ENCODE measurements around the gene HEBP2. TPM values are rescaled to one million over a fixed set of nuclear protein-coding genes. Genes with fewer than 3 reads are reported as not detected.

Gene HEBP2
- total RNA-seq, 3 donors from 2014 or later (not counting 1 experiment from before 2014, with no cell fraction given): 14.2 to 18.6 (median 15.2) TPM

DNA sequence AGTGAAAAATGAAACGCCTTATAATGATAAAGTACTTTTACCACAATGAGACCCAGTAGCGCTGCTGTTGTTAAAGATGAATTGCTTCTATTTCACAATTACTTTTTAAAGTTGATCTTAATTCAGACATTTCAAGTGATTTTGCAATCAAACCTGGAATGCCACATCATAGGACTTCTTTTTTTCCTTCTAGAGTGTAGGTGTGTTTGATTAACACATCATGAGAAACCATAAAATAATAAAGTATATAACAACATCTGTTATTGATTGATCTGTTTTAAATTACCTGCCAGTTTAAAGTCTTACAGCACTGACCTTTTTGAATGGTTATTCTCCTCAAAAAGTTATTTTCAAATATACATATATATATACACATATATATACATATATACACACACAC lies 38.6 kb downstream of the HEBP2 start:
- intact Hi-C loops (cut with micrococcal nuclease): no loop called here
- H3K27me3 ChIP-seq (ENCODE audit: control insufficient read depth, insufficient read depth, low read length): no peaks in the 10 kb centered on the region
- H3K9me3 Mint-ChIP-seq: no peaks in the 10 kb centered on the region
- H3K27ac ChIP-seq (ENCODE audit: low read length): no peak overlapping the region
- TF ChIP-seq, protein P1, sequence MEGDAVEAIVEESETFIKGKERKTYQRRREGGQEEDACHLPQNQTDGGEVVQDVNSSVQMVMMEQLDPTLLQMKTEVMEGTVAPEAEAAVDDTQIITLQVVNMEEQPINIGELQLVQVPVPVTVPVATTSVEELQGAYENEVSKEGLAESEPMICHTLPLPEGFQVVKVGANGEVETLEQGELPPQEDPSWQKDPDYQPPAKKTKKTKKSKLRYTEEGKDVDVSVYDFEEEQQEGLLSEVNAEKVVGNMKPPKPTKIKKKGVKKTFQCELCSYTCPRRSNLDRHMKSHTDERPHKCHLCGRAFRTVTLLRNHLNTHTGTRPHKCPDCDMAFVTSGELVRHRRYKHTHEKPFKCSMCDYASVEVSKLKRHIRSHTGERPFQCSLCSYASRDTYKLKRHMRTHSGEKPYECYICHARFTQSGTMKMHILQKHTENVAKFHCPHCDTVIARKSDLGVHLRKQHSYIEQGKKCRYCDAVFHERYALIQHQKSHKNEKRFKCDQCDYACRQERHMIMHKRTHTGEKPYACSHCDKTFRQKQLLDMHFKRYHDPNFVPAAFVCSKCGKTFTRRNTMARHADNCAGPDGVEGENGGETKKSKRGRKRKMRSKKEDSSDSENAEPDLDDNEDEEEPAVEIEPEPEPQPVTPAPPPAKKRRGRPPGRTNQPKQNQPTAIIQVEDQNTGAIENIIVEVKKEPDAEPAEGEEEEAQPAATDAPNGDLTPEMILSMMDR (IDR thresholded peaks at IDR 0.05): no peak
- whole genome bisulfite sequencing (ENCODE audit: insufficient coverage): 100% methylated on average over 2 of the region's 2 CpGs
- no peak overlapping the region for H3K27ac Mint-ChIP-seq
- H3K36me3 ChIP-seq (ENCODE audit: control insufficient read depth, insufficient read depth, low read length): no peaks in the 10 kb centered on the region
- no peak overlapping the region for H3K4me3 Mint-ChIP-seq
- no peaks in the 10 kb centered on the region for H3K9me3 ChIP-seq (ENCODE audit: control insufficient read depth, insufficient read depth, low read length)
- peaks cover 7 to 10% of the 10 kb centered on the region in 2 donors for H3K27me3 Mint-ChIP-seq (ENCODE audit: low read depth in 2 of 2)
- DNase-seq (no peak), ATAC-seq (no peak)
- no peak overlapping the region for H3K4me3 ChIP-seq (ENCODE audit: low read length)
- no peaks in the 10 kb centered on the region for H3K4me1 Mint-ChIP-seq
- no peaks in the 10 kb centered on the region for H3K36me3 Mint-ChIP-seq
- no peaks in the 10 kb centered on the region for H3K4me1 ChIP-seq (ENCODE audit: control insufficient read depth, insufficient read depth, low read length)

DNA sequence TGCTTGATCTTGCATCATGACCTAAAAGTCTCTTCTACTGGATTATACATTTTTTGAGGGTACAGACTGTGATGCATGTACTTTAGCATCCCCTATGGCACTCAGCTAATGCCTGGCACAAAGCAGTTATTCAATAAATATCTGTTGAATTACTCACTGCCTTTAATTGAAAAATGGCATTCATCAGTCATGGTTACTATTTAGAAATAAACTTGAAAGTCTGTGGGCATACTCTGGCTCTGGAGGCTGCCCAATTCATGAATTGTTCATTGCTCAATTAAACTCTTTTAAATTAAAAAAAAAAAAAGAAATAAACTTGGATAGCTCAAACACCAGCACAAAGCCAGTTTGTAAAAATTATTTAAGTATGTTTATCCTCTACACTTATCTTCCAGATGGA lies 40.0 kb downstream of the HEBP2 start:
- Mint-ChIP-seq H3K27me3 (ENCODE audit: low read depth in 2 of 2) (peaks cover 7 to 10% of the 10 kb centered on the region in 2 donors), H3K9me3 (no peaks in the 10 kb centered on the region), H3K4me1 (no peaks in the 10 kb centered on the region), H3K4me3 (no peak overlapping the region), H3K27ac (no peak overlapping the region), H3K36me3 (no peaks in the 10 kb centered on the region)
- H3K4me1 ChIP-seq (ENCODE audit: control insufficient read depth, insufficient read depth, low read length): no peaks in the 10 kb centered on the region
- H3K27me3 ChIP-seq (ENCODE audit: control insufficient read depth, insufficient read depth, low read length): no peaks in the 10 kb centered on the region
- H3K36me3 ChIP-seq (ENCODE audit: control insufficient read depth, insufficient read depth, low read length): no peaks in the 10 kb centered on the region
- DNase-seq (no peak), ATAC-seq (no peak)
- TF ChIP-seq, protein P1 (IDR thresholded peaks at IDR 0.05): no peak
- intact Hi-C loops (cut with micrococcal nuclease): no loop called here
- H3K4me3 ChIP-seq (ENCODE audit: low read length): no peak overlapping the region
- no peak overlapping the region for H3K27ac ChIP-seq (ENCODE audit: low read length)
- H3K9me3 ChIP-seq (ENCODE audit: control insufficient read depth, insufficient read depth, low read length): no peaks in the 10 kb centered on the region

GRCh38 chr6:138446821-138447220 lies 42.8 kb downstream of the HEBP2 start:
- Histone ChIP-seq H3K27ac (ENCODE audit: low read length) (no peak overlapping the region), H3K27me3 (ENCODE audit: control insufficient read depth, insufficient read depth, low read length) (no peaks in the 10 kb centered on the region), H3K4me1 (ENCODE audit: control insufficient read depth, insufficient read depth, low read length) (no peaks in the 10 kb centered on the region), H3K9me3 (ENCODE audit: control insufficient read depth, insufficient read depth, low read length) (no peaks in the 10 kb centered on the region), H3K36me3 (ENCODE audit: control insufficient read depth, insufficient read depth, low read length) (no peaks in the 10 kb centered on the region), H3K4me3 (ENCODE audit: low read length) (no peak overlapping the region)
- H3K36me3 Mint-ChIP-seq: no peaks in the 10 kb centered on the region
- H3K4me3 Mint-ChIP-seq: no peak overlapping the region
- no peak for ATAC-seq
- TF ChIP-seq, protein P1 (IDR thresholded peaks at IDR 0.05): no peak
- no peak for DNase-seq
- H3K27ac Mint-ChIP-seq: no peak overlapping the region
- H3K9me3 Mint-ChIP-seq: no peaks in the 10 kb centered on the region
- intact Hi-C loops (cut with micrococcal nuclease): no loop called here
- 90% methylated on average over 6 of the region's 6 CpGs for WGBS (ENCODE audit: insufficient coverage)
- H3K4me1 Mint-ChIP-seq: no peaks in the 10 kb centered on the region
- H3K27me3 Mint-ChIP-seq (ENCODE audit: low read depth in 2 of 2): peaks cover 5 to 11% of the 10 kb centered on the region in 2 donors

DNA sequence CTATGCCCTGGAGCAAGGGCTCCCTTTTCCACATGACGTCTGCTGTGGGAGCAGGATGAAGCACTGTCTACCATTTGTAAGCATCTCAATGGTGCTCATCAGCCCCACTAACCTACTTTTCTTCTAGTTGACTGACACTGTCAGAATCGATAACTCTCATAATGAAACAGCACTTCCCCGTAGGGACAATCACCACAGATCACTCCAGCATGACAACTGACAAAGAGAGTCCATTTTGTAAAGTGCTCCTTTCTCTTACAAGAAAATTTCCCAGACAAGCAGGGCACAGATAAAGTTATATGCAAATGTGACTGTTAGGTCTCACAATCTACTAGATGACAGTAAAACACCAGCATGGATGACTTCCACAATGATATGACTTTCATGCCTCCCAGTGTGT lies 46.4 kb downstream of the HEBP2 start:
- Mint-ChIP-seq H3K4me1 (peaks cover 7 to 9% of the 10 kb centered on the region in 2 donors), H3K4me3 (no peak overlapping the region), H3K27ac (no peak overlapping the region), H3K27me3 (ENCODE audit: low read depth in 2 of 2) (peaks cover 0 to 8% of the 10 kb centered on the region in 2 donors), H3K36me3 (no peaks in the 10 kb centered on the region), H3K9me3 (no peaks in the 10 kb centered on the region)
- TF ChIP-seq, protein P1 (IDR thresholded peaks at IDR 0.05): no peak
- ATAC-seq (no peak), DNase-seq (no peak)
- Histone ChIP-seq H3K27ac (ENCODE audit: low read length) (no peak overlapping the region), H3K4me1 (ENCODE audit: control insufficient read depth, insufficient read depth, low read length) (no peaks in the 10 kb centered on the region), H3K4me3 (ENCODE audit: low read length) (no peak overlapping the region), H3K27me3 (ENCODE audit: control insufficient read depth, insufficient read depth, low read length) (no peaks in the 10 kb centered on the region), H3K36me3 (ENCODE audit: control insufficient read depth, insufficient read depth, low read length) (no peaks in the 10 kb centered on the region), H3K9me3 (ENCODE audit: control insufficient read depth, insufficient read depth, low read length) (no peaks in the 10 kb centered on the region)
- intact Hi-C loops (cut with micrococcal nuclease): no loop called here
- WGBS (ENCODE audit: insufficient coverage): 62% methylated on average over 3 of the region's 3 CpGs
